H9 (cell line): ENCODE data around the gene KCNMA1. TPM values are rescaled to one million over a fixed set of nuclear protein-coding genes. Genes with fewer than 3 reads are reported as not detected.

Experiments
- DNase-seq: peaks from one replicate; pipeline ENCODE4 v3.0.0-alpha.2; 2017
- H2AFZ ChIP-seq: one replicate; pipeline ENCODE4 v1.6.1; 2013; ENCODE audit warnings: mild to moderate bottlenecking, low read length, control low read depth, moderate library complexity
- H2AK5ac ChIP-seq: 2 replicates; pipeline ENCODE4 v1.6.1; 2013; ENCODE audit warnings: low read length, control low read depth, mixed read lengths; ENCODE audit not compliant: insufficient read length
- H2BK120ac ChIP-seq: one replicate; pipeline ENCODE4 v1.6.1; 2013; ENCODE audit warnings: low read depth, mild to moderate bottlenecking, low read length, control low read depth, inconsistent platforms; ENCODE audit not compliant: poor library complexity, severe bottlenecking
- H2BK12ac ChIP-seq: 2 replicates; pipeline ENCODE4 v1.6.1; 2013; ENCODE audit warnings: low read length, control low read depth, mixed read lengths, low read depth; ENCODE audit not compliant: insufficient read length
- H2BK15ac ChIP-seq: 2 replicates; pipeline ENCODE4 v1.6.1; 2013; ENCODE audit warnings: low read depth, low read length, control low read depth
- H2BK20ac ChIP-seq: one replicate; pipeline ENCODE4 v1.6.1; 2013; ENCODE audit warnings: low read depth, mild to moderate bottlenecking, low read length, control low read depth, inconsistent platforms; ENCODE audit not compliant: poor library complexity, severe bottlenecking
- H2BK5ac ChIP-seq: 2 replicates; pipeline ENCODE4 v1.6.1; 2013; ENCODE audit warnings: low read length, control low read depth, mixed read lengths; ENCODE audit not compliant: insufficient read length
- H3K14ac ChIP-seq: 2 replicates; pipeline ENCODE4 v1.6.1; 2013; ENCODE audit warnings: low read length, control low read depth; ENCODE audit not compliant: insufficient read depth
- H3K18ac ChIP-seq: 2 replicates; pipeline ENCODE4 v1.6.1; 2013; ENCODE audit warnings: low read depth, mild to moderate bottlenecking, mixed read lengths, low read length, control low read depth; ENCODE audit not compliant: insufficient read length
- H3K23ac ChIP-seq: 2 replicates; pipeline ENCODE4 v1.6.1; 2013; ENCODE audit warnings: low read length, control low read depth, mixed read lengths, low read depth; ENCODE audit not compliant: insufficient read length
- H3K23me2 ChIP-seq: 2 replicates; pipeline ENCODE4 v1.6.1; 2013; ENCODE audit warnings: low read depth, mild to moderate bottlenecking, mixed read lengths, low read length, control low read depth; ENCODE audit not compliant: insufficient read length, poor library complexity, severe bottlenecking
- H3K27ac ChIP-seq: 2 replicates; pipeline ENCODE4 v1.5.1; 2013; ENCODE audit warnings: low read length, control low read depth, mixed read lengths, low read depth; ENCODE audit not compliant: insufficient read length
- H3K27me3 ChIP-seq: 2 replicates; pipeline ENCODE4 v1.6.1; 2013; ENCODE audit warnings: low read length, control low read depth, inconsistent platforms; ENCODE audit not compliant: insufficient read depth
- H3K4ac ChIP-seq: 2 replicates; pipeline ENCODE4 v1.6.1; 2013; ENCODE audit warnings: low read depth, mild to moderate bottlenecking, control low read depth, inconsistent platforms, low read length, moderate library complexity
- H3K4me1 ChIP-seq: 2 replicates; pipeline ENCODE4 v1.6.1; 2013; ENCODE audit warnings: low read length, control low read depth, inconsistent platforms; ENCODE audit not compliant: insufficient read depth
- H3K4me2 ChIP-seq: 2 replicates; pipeline ENCODE4 v1.6.1; 2013; ENCODE audit warnings: low read length, control low read depth, mixed read lengths; ENCODE audit not compliant: insufficient read length, insufficient read depth
- H3K56ac ChIP-seq: 2 replicates; pipeline ENCODE4 v1.6.1; 2013; ENCODE audit warnings: low read depth, mild to moderate bottlenecking, mixed read lengths, low read length, control low read depth; ENCODE audit not compliant: insufficient read length
- H3K79me1 ChIP-seq: 2 replicates; pipeline ENCODE4 v1.6.1; 2013; ENCODE audit warnings: low read depth, mild to moderate bottlenecking, moderate library complexity, low read length, control low read depth, inconsistent platforms; ENCODE audit not compliant: insufficient read depth, poor library complexity, severe bottlenecking
- H3K79me2 ChIP-seq: 2 replicates; pipeline ENCODE4 v1.6.1; 2013; ENCODE audit warnings: low read length, control low read depth, inconsistent platforms; ENCODE audit not compliant: insufficient read depth
- H3K9ac ChIP-seq: 2 replicates; pipeline ENCODE4 v1.6.1; 2013; ENCODE audit warnings: low read length, control low read depth, mixed read lengths; ENCODE audit not compliant: insufficient read length; ENCODE audit errors: extremely low read depth
- H3K9me3 ChIP-seq: one replicate; pipeline ENCODE4 v1.6.1; 2013; ENCODE audit warnings: low read depth, low read length, inconsistent platforms; ENCODE audit not compliant: control insufficient read depth
- H3T11ph ChIP-seq: one replicate; pipeline ENCODE4 v1.6.1; 2013; ENCODE audit warnings: mild to moderate bottlenecking, low read length, control low read depth, inconsistent platforms
- H4K20me1 ChIP-seq: one replicate; pipeline ENCODE4 v1.6.1; 2013; ENCODE audit not compliant: control insufficient read depth, insufficient read length, insufficient read depth
- H4K5ac ChIP-seq: 2 replicates; pipeline ENCODE4 v1.6.1; 2013; ENCODE audit warnings: low read depth, mild to moderate bottlenecking, mixed read lengths, low read length, control low read depth; ENCODE audit not compliant: insufficient read length
- H4K8ac ChIP-seq: replicated peaks from 2 replicates; pipeline ENCODE4 v1.6.1; 2013; ENCODE audit warnings: low read length, control low read depth, mixed read lengths, low read depth; ENCODE audit not compliant: insufficient read length
- H4K91ac ChIP-seq: 2 replicates; pipeline ENCODE4 v1.6.1; 2013; ENCODE audit warnings: low read depth, mild to moderate bottlenecking, moderate library complexity, mixed read lengths, low read length, control low read depth; ENCODE audit not compliant: insufficient read length
- H3K27ac Mint-ChIP-seq, 3 experiments: 2 replicates in 2 of 3; 3 replicates in 1 of 3; pipeline ENCODE4 v1.8.0; 2020 to 2021; ENCODE audit warnings: mixed read lengths in 3 of 3, mild to moderate bottlenecking in 1 of 3, moderate library complexity in 1 of 3
- H3K27me3 Mint-ChIP-seq: 2 replicates; pipeline ENCODE4 v1.8.0; 2021; ENCODE audit warnings: low read depth, mild to moderate bottlenecking, moderate library complexity, mixed read lengths
- H3K36me3 Mint-ChIP-seq, 3 experiments: 2 replicates in 2 of 3; 3 replicates in 1 of 3; pipeline ENCODE4 v1.8.0; 2020 to 2021; ENCODE audit warnings: low read depth in 3 of 3, mixed read lengths in 3 of 3; ENCODE audit not compliant: insufficient read depth in 1 of 3
- H3K4me1 Mint-ChIP-seq, 2 experiments: 2 replicates each; pipeline ENCODE4 v1.8.0; 2020; ENCODE audit warnings: mixed read lengths in 2 of 2
- H3K4me3 Mint-ChIP-seq, 2 experiments: 2 replicates in 1 of 2; 3 replicates in 1 of 2; pipeline ENCODE4 v1.8.0; 2020 to 2021; ENCODE audit warnings: mild to moderate bottlenecking in 2 of 2, mixed read lengths in 2 of 2, moderate library complexity in 1 of 2
- H3K9me3 Mint-ChIP-seq, 2 experiments: 2 replicates in 1 of 2; 3 replicates in 1 of 2; pipeline ENCODE4 v1.8.0; 2020; ENCODE audit warnings: mild to moderate bottlenecking in 2 of 2, mixed read lengths in 2 of 2, moderate library complexity in 1 of 2
- CTCF ChIP-seq: fragments of 200-600 bp; sonication (generic); conservative IDR thresholded peaks from 3 replicates; pipeline ENCODE4 v1.8.0; 2021; ENCODE audit warnings: antibody characterized with exemption, mild to moderate bottlenecking
- WGBS: extraction: QIAGEN DNeasy Blood & Tissue Kit; methylation state at CpG from one replicate; pipeline ENCODE4 v1.1.7; 2013; ENCODE audit warnings: missing lambda C conversion rate, low lambda C conversion rate, mixed read lengths; ENCODE audit not compliant: insufficient read length; ENCODE audit errors: extremely low coverage; 5-methylcytosine and 5-hydroxymethylcytosine counted together
- total RNA-seq: library from RNA; stranded (reverse); gene quantifications from 2 replicates; pipeline ENCODE4 v1.2.1, GENCODE V29; 2021

Gene KCNMA1
- total RNA-seq, 1 experiment from 2014 or later: 2.0 TPM

DNA sequence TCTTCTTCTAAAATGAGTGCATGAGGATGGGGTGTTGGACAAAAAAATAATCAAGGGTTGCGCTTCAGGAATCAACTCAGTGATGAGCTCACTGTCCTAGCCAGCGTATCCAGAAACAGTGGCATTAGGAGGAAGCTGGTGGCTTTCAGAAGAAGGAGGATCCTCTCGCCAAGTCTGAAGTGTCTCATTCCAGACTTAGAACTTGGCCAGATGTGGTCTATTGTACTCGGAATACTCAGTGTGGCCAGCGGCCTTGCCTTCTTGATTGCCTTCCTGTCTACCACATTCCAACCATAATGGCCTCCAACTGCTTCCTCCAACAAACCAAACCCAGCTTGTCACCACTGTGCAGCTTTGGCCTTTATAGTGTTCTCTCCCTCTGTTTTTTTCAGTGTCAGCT lies 732.4 kb downstream of the KCNMA1 start:
- H3K4me2 ChIP-seq: no peak overlapping the region
- no peak overlapping the region for H3K56ac ChIP-seq
- no peak for DNase-seq
- no peak overlapping the region for H3T11ph ChIP-seq
- H3K27me3 Mint-ChIP-seq: no peaks in the 10 kb centered on the region; the same call in 1 of the 2 replicates
- no peak overlapping the region for H3K27ac ChIP-seq
- H4K20me1 ChIP-seq: no peaks in the 10 kb centered on the region
- H3K9me3 Mint-ChIP-seq: peaks cover 0 to 3% of the 10 kb centered on the region in 2 experiments; a peak in 1 of 5 replicates
- no peak overlapping the region for H2BK5ac ChIP-seq
- H3K18ac ChIP-seq: no peak overlapping the region
- no peak overlapping the region for H4K91ac ChIP-seq
- H4K5ac ChIP-seq: no peak overlapping the region
- H2AK5ac ChIP-seq: no peak overlapping the region
- no peak overlapping the region for H2BK15ac ChIP-seq
- peaks cover 3 to 8% (median 6%) of the 10 kb centered on the region in 3 experiments; a peak in 6 of 7 replicates for H3K36me3 Mint-ChIP-seq
- TF ChIP-seq CTCF: no peak
- WGBS: no CpG with 5 or more reads among the region's 5 CpGs
- no peak overlapping the region for H3K14ac ChIP-seq
- H4K8ac ChIP-seq: no peak overlapping the region
- no peak overlapping the region for H3K4me3 Mint-ChIP-seq
- no peaks in the 10 kb centered on the region for H3K79me1 ChIP-seq
- H3K79me2 ChIP-seq: no peaks in the 10 kb centered on the region
- no peak overlapping the region for H2BK12ac ChIP-seq
- H3K9me3 ChIP-seq: no peaks in the 10 kb centered on the region
- no peak overlapping the region for H2BK120ac ChIP-seq
- no peaks in the 10 kb centered on the region for H3K27me3 ChIP-seq
- H3K27ac Mint-ChIP-seq: no peak overlapping the region
- no peak overlapping the region for H3K23ac ChIP-seq
- H3K23me2 ChIP-seq: no peaks in the 10 kb centered on the region
- no peak overlapping the region for H2AFZ ChIP-seq
- H2BK20ac ChIP-seq: no peak overlapping the region
- H3K4me1 Mint-ChIP-seq: peaks cover 0 to 9% of the 10 kb centered on the region in 2 experiments; a peak in 3 of 4 replicates
- no peaks in the 10 kb centered on the region for H3K4me1 ChIP-seq
- H3K4ac ChIP-seq: no peak overlapping the region
- no peak overlapping the region for H3K9ac ChIP-seq
